ENCODE results near the gene CEBPG. TPM values are rescaled to one million over a fixed set of nuclear protein-coding genes. Genes with fewer than 3 reads are reported as not detected.

Gene CEBPG
- total and polyA plus RNA-seq, 2 donors (not counting 1 experiment from before 2014, with no cell fraction given), result 12.5 to 24.2 TPM

DNA sequence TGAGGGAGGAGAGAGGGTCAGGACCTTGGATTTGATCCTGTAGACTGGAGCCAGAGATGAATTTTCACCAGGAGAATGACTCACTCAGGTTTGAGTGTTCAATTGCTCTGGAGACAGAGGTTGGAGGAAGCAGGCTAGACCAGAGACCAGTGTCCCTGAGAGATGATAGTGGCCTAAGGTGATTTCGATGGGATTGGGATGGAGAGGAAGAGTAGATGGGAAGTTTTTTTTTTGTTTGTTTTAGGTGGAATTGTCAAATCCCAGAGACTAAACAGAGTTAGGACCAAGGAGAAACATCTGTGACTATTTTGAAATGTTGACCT is 2.3 kb downstream of the CEBPG start:
- no peaks in the 10 kb centered on the region for H3K27me3 Mint-ChIP-seq
- peaks cover 47% of the 10 kb centered on the region for H3K4me1 Mint-ChIP-seq
- Histone ChIP-seq H2AFZ (ENCODE audit: insufficient read depth, low read depth, low read length, poor library complexity, severe bottlenecking) (no peak overlapping the region), H3K36me3 (replicated peaks in 1 of 2; ENCODE audit: control extremely low read depth in 1 of 2, control insufficient read depth in 1 of 2, extremely low read depth in 1 of 2, insufficient read depth in 2 of 2, low read length in 1 of 2) (peaks cover 0 to 11% of the 10 kb centered on the region in 2 experiments), H3K4me3 (ENCODE audit: control extremely low read depth in 1 of 5, extremely low read depth in 1 of 5, insufficient read depth in 1 of 5, low read depth in 2 of 5, low read length in 4 of 5) (no peak overlapping the region), H4K20me1 (ENCODE audit: control insufficient read depth, insufficient read depth, low read length, poor library complexity, severe bottlenecking) (peaks cover 62% of the 10 kb centered on the region), H3K9me3 (ENCODE audit: control extremely low read depth in 1 of 3, control insufficient read depth in 2 of 3, insufficient read depth in 1 of 3, low read length in 2 of 3) (no peaks in the 10 kb centered on the region), H3K27ac (ENCODE audit: low read length in 2 of 2) (no peak overlapping the region), H3K27me3 (replicated peaks in 1 of 4; ENCODE audit: control extremely low read depth in 1 of 4, control insufficient read depth in 3 of 4, insufficient read depth in 4 of 4, low read length in 3 of 4) (no peaks in the 10 kb centered on the region), H3K9ac (ENCODE audit: low read length) (no peak overlapping the region), H3K79me2 (ENCODE audit: control insufficient read depth, insufficient read depth, low read length) (peaks cover 67% of the 10 kb centered on the region), H3K4me1 (ENCODE audit: control insufficient read depth in 2 of 2, insufficient read depth in 2 of 2, low read length in 2 of 2) (peaks cover 20 to 24% of the 10 kb centered on the region in 2 donors), H3K4me2 (replicated peaks; ENCODE audit: low read depth, low read length, poor library complexity, severe bottlenecking) (no peak overlapping the region)
- POLR2A ChIA-PET, result no interaction called here
- intact Hi-C loops (cut with micrococcal nuclease), result no loop called here
- CTCF ChIA-PET, result interaction anchor here (1.1 kb wide), 1 partner anchor 29 kb away, joined by 3 read pairs; no protein-coding TSS in a partner anchor
- DNase-seq, result no peak
- no peak overlapping the region for H3K4me3 Mint-ChIP-seq
- ATAC-seq (ENCODE audit: low read depth), result no peak
- 100% methylated on average over 1 of the region's 1 CpG for WGBS (ENCODE audit: insufficient coverage)
- H3K27ac Mint-ChIP-seq, result no peak overlapping the region
- no peak for TF ChIP-seq EZH2 (IDR thresholded peaks at IDR 0.05; ENCODE audit: borderline replicate concordance, insufficient read depth, low read depth, low read length, poor library complexity, severe bottlenecking)
- TF ChIP-seq CTCF (IDR thresholded peaks at IDR 0.05), result no peak
- no peaks in the 10 kb centered on the region for H3K9me3 Mint-ChIP-seq (ENCODE audit: insufficient read depth)

- WGBS (ENCODE audit: insufficient coverage), result 100% methylated on average over 2 of the region's 2 CpGs
- Mint-ChIP-seq H3K27me3 (no peaks in the 10 kb centered on the region), H3K4me3 (no peak overlapping the region), H3K4me1 (peaks cover 47% of the 10 kb centered on the region), H3K9me3 (ENCODE audit: insufficient read depth) (no peaks in the 10 kb centered on the region), H3K27ac (no peak overlapping the region)
- ATAC-seq (ENCODE audit: low read depth) (no peak), DNase-seq (no peak)
- peaks cover 73% of the 10 kb centered on the region for H3K79me2 ChIP-seq (ENCODE audit: control insufficient read depth, insufficient read depth, low read length)
- H3K9ac ChIP-seq (ENCODE audit: low read length), result no peak overlapping the region
- H2AFZ ChIP-seq (ENCODE audit: insufficient read depth, low read depth, low read length, poor library complexity, severe bottlenecking), result no peak overlapping the region
- H4K20me1 ChIP-seq (ENCODE audit: control insufficient read depth, insufficient read depth, low read length, poor library complexity, severe bottlenecking), result peaks cover 68% of the 10 kb centered on the region
- TF ChIP-seq CTCF (IDR thresholded peaks at IDR 0.05) (no peak), EZH2 (IDR thresholded peaks at IDR 0.05; ENCODE audit: borderline replicate concordance, insufficient read depth, low read depth, low read length, poor library complexity, severe bottlenecking) (no peak)
- peaks cover 20 to 24% of the 10 kb centered on the region in 2 donors for H3K4me1 ChIP-seq (ENCODE audit: control insufficient read depth in 2 of 2, insufficient read depth in 2 of 2, low read length in 2 of 2)
- H3K4me3 ChIP-seq (ENCODE audit: control extremely low read depth in 1 of 5, extremely low read depth in 1 of 5, insufficient read depth in 1 of 5, low read depth in 2 of 5, low read length in 4 of 5), result no peak overlapping the region
- no peaks in the 10 kb centered on the region for H3K9me3 ChIP-seq (ENCODE audit: control extremely low read depth in 1 of 3, control insufficient read depth in 2 of 3, insufficient read depth in 1 of 3, low read length in 2 of 3)
- intact Hi-C loops (cut with micrococcal nuclease), result no loop called here
- H3K27me3 ChIP-seq (replicated peaks in 1 of 4; ENCODE audit: control extremely low read depth in 1 of 4, control insufficient read depth in 3 of 4, insufficient read depth in 4 of 4, low read length in 3 of 4), result no peaks in the 10 kb centered on the region
- no peak overlapping the region for H3K4me2 ChIP-seq (replicated peaks; ENCODE audit: low read depth, low read length, poor library complexity, severe bottlenecking)
- H3K27ac ChIP-seq (ENCODE audit: low read length in 2 of 2), result no peak overlapping the region
- peaks cover 0 to 11% of the 10 kb centered on the region in 2 experiments for H3K36me3 ChIP-seq (replicated peaks in 1 of 2; ENCODE audit: control extremely low read depth in 1 of 2, control insufficient read depth in 1 of 2, extremely low read depth in 1 of 2, insufficient read depth in 2 of 2, low read length in 1 of 2)
- CTCF ChIA-PET, result interaction anchor here (1.1 kb wide), 1 partner anchor 40 kb away, joined by 3 read pairs; no protein-coding TSS in a partner anchor
- POLR2A ChIA-PET, result no interaction called here
These were observed 2.9 kb downstream of the CEBPG start for GRCh38 chr19:33376423-33376822.

Data from B cell (primary cell).